ENCODE data around the gene SMURF2. TPM values are rescaled to one million over a fixed set of nuclear protein-coding genes. Genes with fewer than 3 reads are reported as not detected.
"Not testable (repeated sequence)": the region's sequence is repeated elsewhere in the genome, so short reads cannot be mapped to it uniquely, and the experiment has no call there.

The SMURF2 gene
- total RNA-seq, 1 donor from 2014 or later, result 26.6 TPM

- H3K27ac Mint-ChIP-seq, result no peak overlapping the region
- no peak overlapping the region for H3K4me3 Mint-ChIP-seq
Measured at GRCh38 chr17:64591944-64592343, 70.2 kb downstream of the SMURF2 start.

DNA sequence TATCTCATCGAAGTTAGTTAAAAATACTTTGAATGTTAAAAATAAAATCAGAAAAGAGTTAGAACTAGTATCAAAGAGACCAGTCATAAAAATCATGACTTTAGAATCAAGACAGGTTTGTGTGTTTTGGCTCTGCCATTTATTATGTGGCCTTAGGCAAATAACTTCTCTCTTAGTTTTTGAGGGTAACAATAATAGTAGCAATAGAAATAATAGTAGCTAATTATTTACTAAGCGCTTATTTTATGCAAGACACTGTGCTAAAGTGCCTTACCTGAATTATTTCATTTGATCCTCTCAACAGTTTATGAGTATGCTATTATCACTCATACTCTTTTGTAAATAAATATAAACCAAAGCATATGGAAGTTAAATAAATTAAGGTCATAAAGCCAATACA lies 77.0 kb downstream of the SMURF2 start:
- Mint-ChIP-seq H3K4me3 (no peak overlapping the region), H3K4me1 (ENCODE audit: unreplicated experiment) (no peaks in the 10 kb centered on the region), H3K9me3 (no peaks in the 10 kb centered on the region), H3K27ac (no peak overlapping the region), H3K27me3 (no peaks in the 10 kb centered on the region), H3K36me3 (peaks cover 15% of the 10 kb centered on the region)
- TF ChIP-seq, protein P1, sequence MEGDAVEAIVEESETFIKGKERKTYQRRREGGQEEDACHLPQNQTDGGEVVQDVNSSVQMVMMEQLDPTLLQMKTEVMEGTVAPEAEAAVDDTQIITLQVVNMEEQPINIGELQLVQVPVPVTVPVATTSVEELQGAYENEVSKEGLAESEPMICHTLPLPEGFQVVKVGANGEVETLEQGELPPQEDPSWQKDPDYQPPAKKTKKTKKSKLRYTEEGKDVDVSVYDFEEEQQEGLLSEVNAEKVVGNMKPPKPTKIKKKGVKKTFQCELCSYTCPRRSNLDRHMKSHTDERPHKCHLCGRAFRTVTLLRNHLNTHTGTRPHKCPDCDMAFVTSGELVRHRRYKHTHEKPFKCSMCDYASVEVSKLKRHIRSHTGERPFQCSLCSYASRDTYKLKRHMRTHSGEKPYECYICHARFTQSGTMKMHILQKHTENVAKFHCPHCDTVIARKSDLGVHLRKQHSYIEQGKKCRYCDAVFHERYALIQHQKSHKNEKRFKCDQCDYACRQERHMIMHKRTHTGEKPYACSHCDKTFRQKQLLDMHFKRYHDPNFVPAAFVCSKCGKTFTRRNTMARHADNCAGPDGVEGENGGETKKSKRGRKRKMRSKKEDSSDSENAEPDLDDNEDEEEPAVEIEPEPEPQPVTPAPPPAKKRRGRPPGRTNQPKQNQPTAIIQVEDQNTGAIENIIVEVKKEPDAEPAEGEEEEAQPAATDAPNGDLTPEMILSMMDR (conservative IDR thresholded peaks at IDR 0.05), result no peak
- no peak for DNase-seq (ENCODE audit: extremely low spot score, unreplicated experiment)

More at GRCh38 chr17:64591944-64592343, 70.2 kb downstream of the SMURF2 start:
- TF ChIP-seq, protein P1 (conservative IDR thresholded peaks at IDR 0.05), result no peak
- Mint-ChIP-seq H3K9me3 (no peaks in the 10 kb centered on the region), H3K4me1 (ENCODE audit: unreplicated experiment) (no peaks in the 10 kb centered on the region), H3K36me3 (peaks cover 12% of the 10 kb centered on the region), H3K27me3 (no peaks in the 10 kb centered on the region)
- no peak for DNase-seq (ENCODE audit: extremely low spot score, unreplicated experiment)

- Mint-ChIP-seq H3K27ac (no peak overlapping the region), H3K4me1 (ENCODE audit: unreplicated experiment) (no peaks in the 10 kb centered on the region), H3K9me3 (no peaks in the 10 kb centered on the region), H3K36me3 (peaks cover 19% of the 10 kb centered on the region), H3K4me3 (no peak overlapping the region), H3K27me3 (no peaks in the 10 kb centered on the region)
- no peak for DNase-seq (ENCODE audit: extremely low spot score, unreplicated experiment)
- TF ChIP-seq, protein P1 (conservative IDR thresholded peaks at IDR 0.05), result no peak
Measured at GRCh38 chr17:64583038-64583437, 79.1 kb downstream of the SMURF2 start.

DNA sequence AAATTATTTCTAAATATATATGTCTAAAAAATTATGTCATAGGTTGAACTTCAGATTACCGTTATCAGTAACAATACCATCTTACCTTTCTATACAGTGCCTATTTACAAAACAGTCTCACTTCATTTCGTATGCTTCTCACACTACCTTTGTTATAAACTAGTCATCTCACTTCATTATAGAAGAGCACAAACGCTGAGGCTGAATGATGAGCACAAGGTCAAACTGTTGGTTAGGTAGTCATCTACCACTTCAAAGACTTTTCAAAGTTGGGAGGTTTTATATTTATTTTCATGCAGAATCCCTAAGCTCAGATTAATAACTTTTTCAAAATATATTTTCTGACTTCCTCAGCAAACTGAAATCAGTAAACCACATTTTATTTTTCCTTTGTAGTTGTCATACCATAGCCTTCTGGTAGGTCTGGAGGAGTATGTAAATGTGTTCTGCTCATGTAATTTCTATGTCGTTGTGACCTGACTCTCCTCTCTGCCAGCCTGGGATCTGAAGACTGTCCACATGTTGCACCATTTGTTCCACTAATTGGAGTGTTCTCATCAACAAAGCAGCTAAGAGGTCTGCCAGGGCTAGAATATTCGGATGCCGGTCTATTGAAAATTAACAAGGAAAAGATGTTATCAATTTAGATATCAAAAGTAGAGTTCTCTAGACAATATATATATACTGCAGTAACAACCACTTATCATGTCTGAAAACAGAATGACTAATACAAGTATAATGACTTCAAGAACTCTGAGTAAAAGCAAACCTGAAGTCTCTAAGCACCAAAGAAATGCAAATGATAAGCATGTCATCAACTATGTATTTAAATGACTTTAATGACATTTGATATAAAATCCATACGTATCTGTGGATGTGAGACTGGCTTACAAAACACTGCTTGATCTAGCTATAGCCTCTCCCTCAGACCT lies 81.5 kb downstream of the SMURF2 start:
- Mint-ChIP-seq H3K36me3 (peaks cover 23% of the 10 kb centered on the region), H3K4me1 (ENCODE audit: unreplicated experiment) (no peaks in the 10 kb centered on the region), H3K4me3 (no peak overlapping the region), H3K27me3 (no peaks in the 10 kb centered on the region), H3K9me3 (no peaks in the 10 kb centered on the region), H3K27ac (no peak overlapping the region)
- TF ChIP-seq, protein P1 (conservative IDR thresholded peaks at IDR 0.05), result no peak
- no peak for DNase-seq (ENCODE audit: extremely low spot score, unreplicated experiment)

DNA sequence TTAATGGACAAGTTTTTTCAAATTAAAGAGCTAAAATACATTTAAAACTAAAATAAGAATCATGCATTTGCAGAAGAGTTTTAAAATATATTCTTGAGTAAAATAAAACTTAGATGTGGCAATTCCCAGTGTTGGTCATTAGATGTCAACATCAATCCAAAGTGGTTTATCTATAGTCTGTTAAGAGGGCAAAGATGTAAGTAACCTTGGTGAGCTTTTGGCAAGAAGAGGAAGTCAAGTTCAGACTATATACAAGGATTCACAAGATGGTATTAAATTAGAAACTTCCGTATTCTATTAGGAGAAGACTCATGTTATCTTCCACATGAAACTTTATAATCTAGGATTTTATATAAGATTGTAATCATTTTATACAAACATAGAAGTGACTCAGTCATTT lies 82.2 kb downstream of the SMURF2 start:
- Mint-ChIP-seq H3K27me3 (no peaks in the 10 kb centered on the region), H3K4me1 (ENCODE audit: unreplicated experiment) (no peaks in the 10 kb centered on the region), H3K27ac (no peak overlapping the region), H3K9me3 (no peaks in the 10 kb centered on the region), H3K36me3 (peaks cover 23% of the 10 kb centered on the region), H3K4me3 (no peak overlapping the region)
- TF ChIP-seq, protein P1 (conservative IDR thresholded peaks at IDR 0.05), result no peak
- DNase-seq (ENCODE audit: extremely low spot score, unreplicated experiment), result no peak

DNA sequence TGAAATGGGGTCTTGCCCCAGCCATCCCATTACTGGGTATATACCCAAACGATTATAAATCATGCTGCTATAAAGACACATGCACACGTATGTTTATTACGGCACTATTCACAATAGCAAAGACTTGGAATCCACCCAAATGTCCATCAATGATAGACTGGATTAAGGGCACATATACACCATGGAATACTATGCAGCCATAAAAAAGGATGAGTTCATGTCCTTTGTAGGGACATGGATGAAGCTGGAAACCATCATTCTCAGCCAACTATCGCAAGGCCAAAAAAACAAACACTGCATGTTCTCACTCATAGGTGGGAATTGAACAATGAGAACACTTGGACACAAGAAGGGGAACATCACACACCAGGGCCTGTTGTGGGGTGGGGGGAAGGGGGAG lies 85.1 kb downstream of the SMURF2 start:
- H3K27me3 Mint-ChIP-seq; H3K4me3 Mint-ChIP-seq; DNase-seq (ENCODE audit: extremely low spot score, unreplicated experiment); H3K27ac Mint-ChIP-seq; H3K4me1 Mint-ChIP-seq (ENCODE audit: unreplicated experiment); H3K9me3 Mint-ChIP-seq: not testable (repeated sequence)
- H3K36me3 Mint-ChIP-seq, result peaks cover 18% of the 10 kb centered on the region
